Measurements from ENCODE around the gene LRRC1. TPM values are rescaled to one million over a fixed set of nuclear protein-coding genes. Genes with fewer than 3 reads are reported as not detected.

Gene LRRC1
- total and polyA plus RNA-seq, 2 donors (not counting 1 experiment from before 2014, with no cell fraction given): 3.4 to 8.9 TPM

DNA sequence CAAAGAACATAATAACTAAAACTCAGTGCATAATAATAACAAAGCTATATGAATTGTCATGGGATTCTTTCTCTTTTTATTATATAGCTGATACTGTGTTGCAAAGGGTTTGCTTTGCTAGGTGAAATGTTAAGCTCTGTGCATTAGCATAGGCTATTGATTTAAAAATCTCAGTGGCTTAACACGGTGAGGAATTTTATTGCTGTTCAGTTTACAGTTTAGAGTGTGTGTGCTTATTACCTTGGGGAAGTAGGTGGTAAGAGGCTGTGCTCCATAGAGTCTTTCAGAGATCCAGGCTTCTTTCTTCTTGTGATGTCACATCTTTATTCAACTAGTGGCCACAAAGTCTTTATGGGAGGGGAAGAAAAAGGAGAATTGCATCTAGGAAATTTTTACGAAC, 55.7 kb downstream of the LRRC1 start:
- intact Hi-C loops (cut with micrococcal nuclease): no loop called here
- CTCF ChIA-PET: no interaction called here
- Histone ChIP-seq H3K4me1 (ENCODE audit: control insufficient read depth in 2 of 2, insufficient read depth in 2 of 2, low read length in 2 of 2) (no peaks in the 10 kb centered on the region), H3K79me2 (ENCODE audit: control insufficient read depth, insufficient read depth, low read length) (no peaks in the 10 kb centered on the region), H3K9ac (ENCODE audit: low read length) (no peak overlapping the region), H3K4me3 (ENCODE audit: control extremely low read depth in 1 of 5, extremely low read depth in 1 of 5, insufficient read depth in 1 of 5, low read depth in 2 of 5, low read length in 4 of 5) (no peak overlapping the region), H3K9me3 (ENCODE audit: control extremely low read depth in 1 of 3, control insufficient read depth in 2 of 3, insufficient read depth in 1 of 3, low read length in 2 of 3) (no peaks in the 10 kb centered on the region), H3K4me2 (replicated peaks; ENCODE audit: low read depth, low read length, poor library complexity, severe bottlenecking) (no peak overlapping the region), H3K27ac (ENCODE audit: low read length in 2 of 2) (no peak overlapping the region), H3K27me3 (replicated peaks in 1 of 4; ENCODE audit: control extremely low read depth in 1 of 4, control insufficient read depth in 3 of 4, insufficient read depth in 4 of 4, low read length in 3 of 4) (no peaks in the 10 kb centered on the region), H2AFZ (ENCODE audit: insufficient read depth, low read depth, low read length, poor library complexity, severe bottlenecking) (no peak overlapping the region), H3K36me3 (replicated peaks in 1 of 2; ENCODE audit: control extremely low read depth in 1 of 2, control insufficient read depth in 1 of 2, extremely low read depth in 1 of 2, insufficient read depth in 2 of 2, low read length in 1 of 2) (no peaks in the 10 kb centered on the region), H4K20me1 (ENCODE audit: control insufficient read depth, insufficient read depth, low read length, poor library complexity, severe bottlenecking) (no peaks in the 10 kb centered on the region)
- 100% methylated on average over 1 of the region's 2 CpGs for WGBS (ENCODE audit: insufficient coverage)
- Mint-ChIP-seq H3K9me3 (ENCODE audit: insufficient read depth) (no peaks in the 10 kb centered on the region), H3K4me1 (peaks cover 9% of the 10 kb centered on the region), H3K27ac (no peak overlapping the region), H3K4me3 (no peak overlapping the region), H3K27me3 (no peaks in the 10 kb centered on the region)
- no peak for TF ChIP-seq EZH2 (IDR thresholded peaks at IDR 0.05; ENCODE audit: borderline replicate concordance, insufficient read depth, low read depth, low read length, poor library complexity, severe bottlenecking)
- DNase-seq (no peak), ATAC-seq (ENCODE audit: low read depth) (no peak)
- POLR2A ChIA-PET: no interaction called here

- no CpG with 5 or more reads among the region's 2 CpGs for WGBS (ENCODE audit: insufficient coverage)
- H3K9me3 ChIP-seq (ENCODE audit: control extremely low read depth in 1 of 3, control insufficient read depth in 2 of 3, insufficient read depth in 1 of 3, low read length in 2 of 3): no peaks in the 10 kb centered on the region
- no peaks in the 10 kb centered on the region for H3K4me1 ChIP-seq (ENCODE audit: control insufficient read depth in 2 of 2, insufficient read depth in 2 of 2, low read length in 2 of 2)
- H2AFZ ChIP-seq (ENCODE audit: insufficient read depth, low read depth, low read length, poor library complexity, severe bottlenecking): no peak overlapping the region
- CTCF ChIA-PET: no interaction called here
- DNase-seq (no peak), ATAC-seq (ENCODE audit: low read depth) (no peak)
- TF ChIP-seq EZH2 (IDR thresholded peaks at IDR 0.05; ENCODE audit: borderline replicate concordance, insufficient read depth, low read depth, low read length, poor library complexity, severe bottlenecking): no peak
- no peak for TF ChIP-seq CTCF (IDR thresholded peaks at IDR 0.05)
- H4K20me1 ChIP-seq (ENCODE audit: control insufficient read depth, insufficient read depth, low read length, poor library complexity, severe bottlenecking): no peaks in the 10 kb centered on the region
- no peaks in the 10 kb centered on the region for H3K27me3 Mint-ChIP-seq
- H3K27ac Mint-ChIP-seq: no peak overlapping the region
- no peaks in the 10 kb centered on the region for H3K9me3 Mint-ChIP-seq (ENCODE audit: insufficient read depth)
- H3K36me3 ChIP-seq (replicated peaks in 1 of 2; ENCODE audit: control extremely low read depth in 1 of 2, control insufficient read depth in 1 of 2, extremely low read depth in 1 of 2, insufficient read depth in 2 of 2, low read length in 1 of 2): no peaks in the 10 kb centered on the region
- H3K4me3 ChIP-seq (ENCODE audit: control extremely low read depth in 1 of 5, extremely low read depth in 1 of 5, insufficient read depth in 1 of 5, low read depth in 2 of 5, low read length in 4 of 5): no peak overlapping the region
- H3K4me2 ChIP-seq (replicated peaks; ENCODE audit: low read depth, low read length, poor library complexity, severe bottlenecking): no peak overlapping the region
- H3K9ac ChIP-seq (ENCODE audit: low read length): no peak overlapping the region
- H3K79me2 ChIP-seq (ENCODE audit: control insufficient read depth, insufficient read depth, low read length): no peaks in the 10 kb centered on the region
- H3K4me1 Mint-ChIP-seq: peaks cover 9% of the 10 kb centered on the region
- intact Hi-C loops (cut with micrococcal nuclease): no loop called here
- POLR2A ChIA-PET: interaction anchor here (0.7 kb wide), 1 partner anchor 11 kb away, joined by 4 read pairs; no protein-coding TSS in a partner anchor
- H3K27me3 ChIP-seq (replicated peaks in 1 of 4; ENCODE audit: control extremely low read depth in 1 of 4, control insufficient read depth in 3 of 4, insufficient read depth in 4 of 4, low read length in 3 of 4): no peaks in the 10 kb centered on the region
- H3K27ac ChIP-seq (ENCODE audit: low read length in 2 of 2): no peak overlapping the region
- H3K4me3 Mint-ChIP-seq: no peak overlapping the region
Observed at GRCh38 chr6:53851561-53851960, 56.8 kb downstream of the LRRC1 start.
